SIG-M5 treated with dmso at 0.1 percent for 504 hours (cell line): Measurements from ENCODE around the gene HIBADH.
"Not testable (repeated sequence)": the region's sequence is repeated elsewhere in the genome, so short reads cannot be mapped to it uniquely, and the experiment has no call there.

Experiments
- DNase-seq: peaks from one replicate; lab custom pipeline; 2025; ENCODE audit not compliant: unreplicated experiment; lab: John Stamatoyannopoulos, UW

HIBADH gene

DNA sequence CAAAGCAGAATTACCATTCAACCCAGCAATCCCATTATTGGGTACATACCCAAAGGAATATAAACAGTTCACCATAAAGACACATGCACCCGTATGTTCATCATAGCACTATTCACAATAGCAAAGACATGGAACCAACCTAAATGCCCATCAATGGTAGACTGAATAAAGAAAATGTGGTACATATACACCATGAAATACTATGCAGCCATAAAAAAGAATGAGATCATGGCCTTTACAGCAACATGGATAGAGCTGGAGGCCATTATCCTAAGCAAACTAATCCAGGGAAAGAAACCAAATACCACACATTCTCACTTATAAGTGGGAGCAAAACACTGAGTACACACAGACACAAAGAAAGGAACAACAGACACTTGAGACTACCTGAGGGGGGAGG is 23.6 kb downstream of the HIBADH start:
- not testable (repeated sequence) for DNase-seq

- DNase-seq, result no peak
These were observed 26.2 kb downstream of the HIBADH start for GRCh38 chr7:27636326-27637006.

DNA sequence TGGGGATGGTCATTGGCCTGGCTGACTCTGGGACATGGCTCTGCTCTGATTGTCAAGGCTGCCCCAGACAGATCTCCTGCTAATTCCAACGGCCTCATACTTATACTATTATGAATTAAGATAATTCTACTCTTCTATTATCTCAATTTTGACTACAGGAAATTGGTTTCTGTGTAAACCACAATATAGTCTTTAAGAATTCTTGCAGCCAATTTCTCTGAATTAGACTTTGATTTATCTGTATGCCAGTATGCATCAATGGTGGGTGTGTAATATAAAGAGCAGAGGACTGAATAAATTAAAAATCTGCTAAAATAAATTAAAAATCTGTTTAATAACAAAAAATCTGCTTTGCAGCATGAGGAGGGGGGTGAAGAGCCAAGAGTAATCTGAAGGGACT is 27.0 kb downstream of the HIBADH start:
- DNase-seq, result no peak

DNA sequence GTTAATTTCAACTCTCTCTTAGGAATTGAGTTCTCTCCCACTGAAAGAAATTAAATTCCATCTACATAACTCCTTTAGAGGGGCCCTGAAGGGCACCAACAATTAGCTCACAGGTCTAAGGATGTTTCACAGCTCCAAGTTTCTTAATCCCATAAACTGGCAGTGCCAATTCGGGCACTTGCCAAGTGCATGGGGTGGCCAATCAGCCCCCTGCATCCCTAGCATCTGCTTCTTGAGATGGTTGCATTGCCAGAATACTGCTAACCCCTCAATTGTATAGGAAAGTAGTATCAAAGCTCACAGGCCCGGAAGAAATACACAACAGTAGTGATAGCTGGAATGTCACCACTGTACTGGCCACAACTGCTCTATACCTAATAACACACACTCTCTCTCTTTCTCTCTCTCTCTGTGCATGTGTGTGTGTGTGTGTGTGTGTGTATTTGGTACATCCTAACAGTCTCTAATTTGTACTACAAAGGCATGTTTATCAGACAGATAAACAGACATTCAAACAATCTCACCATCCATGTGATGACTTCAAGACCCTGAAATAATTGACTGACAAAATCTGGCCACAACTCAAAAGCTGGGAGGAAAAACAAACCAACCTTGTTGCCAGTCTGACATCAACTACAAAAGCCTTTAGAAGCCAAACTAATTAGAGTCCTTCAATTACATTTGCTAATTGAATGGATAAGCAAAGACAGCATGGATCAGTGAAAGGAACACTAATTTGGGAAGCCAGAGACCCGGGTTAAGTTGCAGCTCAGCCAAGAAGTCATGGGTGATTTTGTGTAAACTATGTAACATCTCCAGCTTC is 27.8 kb downstream of the HIBADH start:
- no peak for DNase-seq

- no peak for DNase-seq
These were observed 29.6 kb downstream of the HIBADH start for GRCh38 chr7:27633062-27633461.

DNA sequence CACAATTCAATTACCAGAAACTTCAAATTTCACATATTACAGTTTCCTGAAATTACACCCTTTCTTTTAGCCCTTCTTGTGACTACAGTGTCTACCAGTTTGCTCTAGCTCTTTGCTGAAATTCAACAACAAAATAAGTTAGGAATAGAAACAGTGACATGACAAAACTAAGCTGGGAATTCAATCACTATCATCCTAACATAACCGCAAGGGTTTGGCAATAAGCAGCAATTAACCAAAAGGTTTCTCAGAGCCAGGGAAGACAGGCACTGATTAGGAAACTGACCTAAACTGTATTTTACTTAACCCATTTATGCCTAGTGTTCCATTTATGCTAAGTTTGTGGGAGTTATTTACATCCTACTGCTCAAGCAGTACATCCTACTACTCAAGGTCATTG is 31.3 kb downstream of the HIBADH start:
- no peak for DNase-seq

DNA sequence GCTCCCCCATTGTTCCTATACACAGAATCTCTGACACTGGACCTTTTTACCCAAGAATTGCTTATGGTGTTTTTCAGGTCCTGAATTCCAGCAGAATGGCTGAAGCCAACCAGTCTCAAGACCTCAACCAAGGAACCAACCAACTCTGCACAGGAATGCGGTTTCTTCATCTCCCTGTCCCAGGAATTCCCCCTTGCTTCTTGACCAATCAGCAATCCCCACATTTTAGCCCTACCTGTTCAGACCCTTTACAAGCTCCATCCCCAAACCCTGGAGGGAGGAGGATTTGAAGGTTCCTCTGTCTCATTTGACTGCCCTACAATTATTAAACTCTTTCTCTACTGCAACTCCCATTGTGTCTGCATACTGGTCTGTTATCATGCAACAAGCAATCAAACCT is 35.5 kb downstream of the HIBADH start:
- DNase-seq, result no peak

DNA sequence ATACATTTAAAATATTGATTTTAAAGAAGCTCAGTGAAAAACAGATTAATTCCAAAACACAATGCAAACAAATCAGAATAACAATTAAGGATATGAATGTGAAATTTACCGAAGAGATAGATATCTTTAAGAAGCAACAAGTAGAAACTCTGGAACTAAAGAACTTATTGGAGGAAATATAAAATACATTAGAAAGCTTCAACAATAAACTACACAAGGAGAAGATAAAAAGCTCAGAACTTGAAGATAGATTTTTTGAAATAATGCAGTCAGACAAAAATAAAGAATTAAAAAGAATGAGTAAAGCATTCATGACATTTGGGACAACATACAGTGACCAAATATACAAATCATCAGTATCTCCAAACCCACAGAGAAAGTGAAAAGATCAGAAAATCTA is 43.2 kb downstream of the HIBADH start:
- DNase-seq, result no peak

DNA sequence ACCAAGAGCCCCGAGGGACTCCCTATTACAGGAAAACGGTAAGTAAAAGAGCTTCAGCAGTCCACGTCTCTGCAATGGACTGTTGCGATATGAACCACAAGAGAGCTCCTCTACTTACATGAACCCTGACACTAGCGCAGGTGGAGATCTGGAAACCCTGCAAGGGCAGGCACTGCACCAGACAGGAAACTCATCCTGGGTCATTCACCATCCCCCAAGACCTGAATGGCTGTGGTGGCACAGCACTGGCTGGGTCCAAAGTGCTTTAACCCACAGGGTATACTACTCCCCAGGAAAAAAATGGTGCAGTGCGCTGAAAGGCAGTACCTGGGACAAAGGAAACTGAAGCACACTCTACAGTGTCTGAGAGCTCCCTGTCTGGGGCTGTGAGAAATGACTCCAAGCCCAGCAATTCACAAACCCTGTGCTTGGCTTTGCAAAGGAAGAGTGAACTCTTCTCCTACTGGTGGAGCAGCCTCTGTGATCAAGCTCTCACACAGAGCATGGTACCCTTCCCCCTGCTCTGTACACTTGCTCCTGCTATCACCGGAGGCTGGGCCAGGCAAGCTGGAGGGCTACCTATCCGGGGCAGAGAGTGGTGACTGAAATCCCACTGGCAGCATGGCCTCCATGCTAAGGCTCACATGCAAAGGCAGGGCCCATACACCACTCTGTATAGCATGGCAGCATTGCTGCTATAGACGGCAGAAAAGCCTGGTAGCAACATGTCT is 44.9 kb downstream of the HIBADH start:
- no peak for DNase-seq

- no peak for DNase-seq
These were observed 45.7 kb downstream of the HIBADH start for GRCh38 chr7:27616914-27617548.

DNA sequence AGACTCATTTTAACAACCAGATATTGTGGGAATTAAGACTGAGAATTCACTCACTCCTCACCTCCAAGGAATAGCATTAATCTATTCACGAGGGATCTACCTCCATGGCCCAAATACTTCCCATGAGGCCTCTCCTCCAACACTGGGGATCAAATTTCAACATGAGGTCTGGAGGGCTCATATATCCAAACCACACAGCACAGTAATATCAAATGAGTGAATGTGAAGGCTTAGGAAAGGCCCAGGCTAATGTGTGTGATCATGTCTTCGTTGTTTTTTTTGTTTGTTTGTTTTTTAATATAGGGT is 46.5 kb downstream of the HIBADH start:
- DNase-seq, result no peak

GRCh38 chr7:27615420-27616185 is 47.1 kb downstream of the HIBADH start:
- DNase-seq, result no peak

- no peak for DNase-seq
These were observed 48.6 kb downstream of the HIBADH start for GRCh38 chr7:27614095-27614494.

- DNase-seq, result no peak
These were observed 51.6 kb downstream of the HIBADH start for GRCh38 chr7:27611059-27611458.

DNA sequence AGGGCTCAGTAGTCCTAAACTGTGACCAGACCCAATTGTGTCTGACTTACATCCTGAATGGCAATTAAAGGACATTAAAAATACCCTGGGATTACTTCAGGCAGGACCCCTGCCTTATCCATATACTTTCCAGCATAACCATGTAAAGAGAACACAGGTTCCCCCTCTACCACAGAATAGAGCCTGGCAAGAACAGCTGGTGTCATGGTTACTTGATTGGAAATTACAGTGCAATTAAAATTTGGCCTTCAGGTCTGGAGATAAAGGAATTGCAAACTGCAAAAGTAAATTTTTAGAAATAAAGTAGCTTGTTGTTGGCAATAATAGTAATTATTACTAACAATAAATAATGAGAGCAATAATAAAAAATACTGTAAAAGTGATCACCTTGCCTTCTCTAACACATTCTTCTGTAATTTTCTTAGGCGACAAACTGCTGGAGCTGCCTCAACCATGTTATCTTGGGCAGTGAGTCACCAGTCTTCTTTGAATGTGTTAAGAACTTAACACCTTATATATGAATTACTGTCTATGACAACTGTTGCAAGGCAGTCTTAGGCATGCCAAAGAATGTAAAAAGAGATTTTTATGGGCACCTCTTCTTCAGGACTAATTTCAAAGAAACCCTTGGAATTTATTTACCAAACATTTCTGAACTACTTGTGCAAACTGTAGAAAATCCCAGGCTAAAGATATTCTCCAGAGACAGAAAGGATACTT is 53.7 kb downstream of the HIBADH start:
- DNase-seq, result no peak

DNA sequence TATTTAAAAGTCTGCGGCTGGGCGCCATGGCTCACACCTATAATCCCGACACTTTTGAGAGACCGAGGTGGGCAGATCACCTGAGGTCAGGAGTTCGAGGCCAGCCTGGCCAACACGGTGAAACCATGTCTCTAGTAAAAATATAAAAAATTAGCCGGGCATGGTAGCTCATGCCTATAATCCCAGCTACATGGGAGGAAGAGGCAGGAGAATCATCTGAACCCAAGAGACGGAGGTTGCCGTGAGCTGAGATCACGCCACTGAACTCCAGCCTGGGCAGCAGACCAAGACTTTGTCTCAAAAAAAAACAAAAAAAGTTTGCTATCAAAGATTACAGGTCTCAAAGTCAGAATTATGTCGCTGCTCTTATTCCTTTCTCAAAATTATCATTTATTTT is 55.5 kb downstream of the HIBADH start:
- no peak for DNase-seq

DNA sequence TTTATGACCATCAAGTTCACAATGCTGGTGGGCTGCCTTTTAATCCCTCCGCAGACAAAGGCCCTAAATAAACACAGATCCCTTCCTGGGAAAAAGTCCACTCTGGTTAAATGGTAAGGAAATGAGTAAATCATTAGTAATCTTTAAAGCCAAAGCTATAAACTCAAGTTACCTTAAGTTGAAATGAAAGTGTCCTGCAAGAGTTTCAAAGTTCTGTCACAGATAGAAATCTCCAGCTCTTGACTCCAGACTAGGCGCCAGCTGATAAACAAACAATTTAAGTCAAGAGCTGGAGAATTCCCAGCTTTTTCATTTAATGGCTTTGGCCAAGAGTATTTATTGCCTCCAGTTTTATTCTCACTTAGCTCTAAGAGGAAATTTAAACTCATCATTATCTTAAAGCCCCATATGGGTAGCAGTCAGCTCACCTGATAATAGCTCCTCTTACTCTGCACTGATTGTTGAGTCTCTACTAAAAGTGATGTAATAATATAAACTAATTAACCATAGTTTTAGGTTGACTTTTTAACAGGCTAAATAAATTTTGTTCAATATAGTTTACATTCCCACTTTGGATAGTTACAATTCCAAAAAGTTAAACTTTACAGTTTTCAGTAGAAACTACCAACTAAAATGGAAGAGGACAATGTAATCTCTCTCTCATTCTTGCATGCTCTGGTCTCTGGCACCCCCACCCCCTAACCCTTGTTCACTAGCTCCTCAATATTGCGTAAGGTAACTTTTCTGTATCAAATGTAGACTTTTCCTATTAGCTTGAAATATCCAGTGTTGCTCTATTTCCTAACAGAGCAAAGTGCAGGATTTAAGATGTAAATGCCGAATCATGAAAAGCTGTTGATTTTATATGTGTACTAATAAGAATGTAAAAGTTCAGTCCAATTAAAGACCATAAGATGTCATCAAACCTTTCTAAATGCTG is 56.1 kb downstream of the HIBADH start:
- DNase-seq, result no peak

GRCh38 chr7:27605689-27606269 is 56.9 kb downstream of the HIBADH start:
- no peak for DNase-seq

- no peak for DNase-seq
These were observed 57.4 kb downstream of the HIBADH start for GRCh38 chr7:27605283-27605682.
